Activated CD4-positive, alpha-beta memory T cell treated with anti-CD3 and anti-CD28 coated beads for 36 hours (primary cell): ENCODE results near the gene FMO3. TPM values are rescaled to one million over a fixed set of nuclear protein-coding genes. Genes with fewer than 3 reads are reported as not detected.

Experiments
- microRNA-seq: library from miRNA; unstranded; fragments of <30 nt; microRNA quantifications from one replicate; pipeline ENCODE4 v1.2.0, GENCODE V29; 2022; ENCODE audit warnings: borderline number of aligned reads, borderline microRNAs expressed, borderline replicate concordance
- total RNA-seq, 2 experiments: library from RNA; stranded (reverse); gene quantifications; one replicate each; pipeline ENCODE4 v1.2.3, GENCODE V29; 2021

FMO3 gene
- total RNA-seq, 2 experiments from 2014 or later = not detected

Small RNA genes lying within 50 kb of the gene (microRNA-seq; reads per million reads assigned to microRNA genes)
- gene MIR1295A (not detected), gene MIR1295B (not detected)

Other genes starting within 250 kb of the FMO3 start
- not detected for gene MROH9, start 155.4 kb upstream of the FMO3 start, total RNA-seq
- not detected for gene FMO2, start 94.4 kb downstream of the FMO3 start, total RNA-seq
- gene FMO1, start 157.6 kb downstream of the FMO3 start, total RNA-seq = not detected
- 1 to 10 TPM; 1.4 to 1.9 TPM for gene FMO4, start 223.3 kb downstream of the FMO3 start, total RNA-seq